ENCODE data around the gene DRG2.

The DRG2 gene

GRCh38 chr17:18100616-18101015 lies 12.9 kb downstream of the DRG2 start:
- Histone ChIP-seq H3K27ac (no peak overlapping the region), H3K4me3 (no peak overlapping the region)
- DNase-seq (ENCODE audit: low spot score), result no peak
- TF ChIP-seq CTCF (IDR thresholded peaks at IDR 0.05), result no peak

GRCh38 chr17:18101828-18102227 lies 14.1 kb downstream of the DRG2 start:
- Histone ChIP-seq H3K4me3 (no peak overlapping the region), H3K27ac (no peak overlapping the region)
- no peak for TF ChIP-seq CTCF (IDR thresholded peaks at IDR 0.05)
- DNase-seq (ENCODE audit: low spot score), result no peak

- no peak overlapping the region for H3K4me3 ChIP-seq
- no peak for TF ChIP-seq CTCF (IDR thresholded peaks at IDR 0.05)
- H3K27ac ChIP-seq, result no peak overlapping the region
- DNase-seq (ENCODE audit: low spot score), result no peak
Observed at GRCh38 chr17:18102640-18103039, 14.9 kb downstream of the DRG2 start.

- DNase-seq (ENCODE audit: low spot score), result no peak
- H3K4me3 ChIP-seq, result no peak overlapping the region
Observed at GRCh38 chr17:18105027-18105426, 17.3 kb downstream of the DRG2 start.

GRCh38 chr17:18105595-18105994 lies 17.8 kb downstream of the DRG2 start:
- no peak overlapping the region for H3K27ac ChIP-seq
- no peak overlapping the region for H3K4me3 ChIP-seq
- no peak for TF ChIP-seq CTCF (IDR thresholded peaks at IDR 0.05)
- DNase-seq (ENCODE audit: low spot score), result no peak

More at GRCh38 chr17:18105027-18105426, 17.3 kb downstream of the DRG2 start:
- TF ChIP-seq CTCF (IDR thresholded peaks at IDR 0.05), result no peak
- H3K27ac ChIP-seq, result no peak overlapping the region

- no peak for DNase-seq (ENCODE audit: low spot score)
- no peak for TF ChIP-seq CTCF (IDR thresholded peaks at IDR 0.05)
- no peak overlapping the region for H3K27ac ChIP-seq
- no peak overlapping the region for H3K4me3 ChIP-seq
Observed at GRCh38 chr17:18106211-18106610, 18.5 kb downstream of the DRG2 start.

GRCh38 chr17:18107061-18107790 lies 19.5 kb downstream of the DRG2 start:
- Histone ChIP-seq H3K4me3 (no peak overlapping the region), H3K27ac (no peak overlapping the region)
- TF ChIP-seq CTCF (IDR thresholded peaks at IDR 0.05), result no peak
- DNase-seq (ENCODE audit: low spot score), result no peak
